H1 (cell line): Measurements from ENCODE around the gene FGF14. TPM values are rescaled to one million over a fixed set of nuclear protein-coding genes. Genes with fewer than 3 reads are reported as not detected.

Source experiments
- EZH2 ChIP-seq: fragments of 200-600 bp; sonication (generic); IDR thresholded peaks from 2 replicates; pipeline ENCODE4 v1.7.1; 2012; ENCODE audit warnings: low read depth, mild to moderate bottlenecking, moderate library complexity, low read length, inconsistent platforms; ENCODE audit not compliant: severe bottlenecking
- KDM4A ChIP-seq: IDR thresholded peaks from one replicate; pipeline ENCODE4 v1.7.1; 2012; ENCODE audit warnings: low read depth, mild to moderate bottlenecking, moderate library complexity, low read length, inconsistent platforms; ENCODE audit not compliant: severe bottlenecking
- NANOG ChIP-seq: IDR thresholded peaks from 2 replicates; pipeline ENCODE4 v1.6.1; 2011; ENCODE audit warnings: low read length, low read depth, mild to moderate bottlenecking, inconsistent platforms; ENCODE audit not compliant: insufficient read depth, poor library complexity, severe bottlenecking
- TAF1 ChIP-seq: IDR thresholded peaks from 2 replicates; pipeline ENCODE4 v1.6.1; 2011; ENCODE audit warnings: mild to moderate bottlenecking, low read depth, low read length
- polyA plus RNA-seq, 7 experiments: library from polyadenylated mRNA; depleted of rRNA in 3 of 7; stranded (reverse) in 5 of 7; unstranded in 2 of 7; fragments of >200 nt in 5 of 7; fragments of 200-250 nt in 2 of 7; gene quantifications; 1 replicate in 5 of 7; 2 replicates in 1 of 7; 4 replicates in 1 of 7; pipeline versions ENCODE4 v1.2.1 to v1.2.3, GENCODE V29; 2011 to 2013; ENCODE audit warnings: missing spikeins in 2 of 7, mixed read lengths in 2 of 7
- total RNA-seq: library from RNA; stranded (reverse); fragmentation: NEBNext Ultra II Directional; extraction: Animal tissue kit (Norgen Biotek cat#: 25700); gene quantifications from 2 replicates; pipeline ENCODE4 v1.2.1, GENCODE V29; 2021
- TF ChIP-seq, protein P1 (sequence below): IDR thresholded peaks from 2 replicates; pipeline ENCODE4 v1.6.1; 2012; ENCODE audit warnings: inconsistent platforms

Gene FGF14
- total and polyA plus RNA-seq, 2 of the 8 experiments (the other 6 are each of a cell fraction or from before 2014, with no cell fraction given): 0.05 to 0.58 TPM

DNA sequence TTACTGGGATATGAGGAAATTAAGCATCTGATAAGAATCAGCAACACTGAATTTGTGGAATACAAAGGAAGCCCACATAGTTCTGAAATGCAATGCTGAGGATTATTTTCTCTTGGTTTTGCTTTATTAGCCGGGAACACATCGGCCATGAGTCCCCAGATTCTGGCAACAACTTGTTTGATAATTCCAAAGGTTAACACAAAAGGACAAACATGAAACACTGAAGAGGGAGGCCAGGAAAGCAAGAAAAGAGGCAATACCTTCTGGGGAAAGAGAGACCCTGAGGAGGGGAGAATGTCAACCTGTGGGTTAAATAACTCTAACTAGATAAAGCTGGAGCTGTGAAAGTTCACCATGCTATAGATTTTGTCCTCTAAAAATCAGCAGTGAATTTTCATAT lies 663.5 kb downstream of the FGF14 start (continued):
- TF ChIP-seq NANOG (no peak), EZH2 (no peak), TAF1 (no peak), KDM4A (no peak)
- TF ChIP-seq, protein P1, sequence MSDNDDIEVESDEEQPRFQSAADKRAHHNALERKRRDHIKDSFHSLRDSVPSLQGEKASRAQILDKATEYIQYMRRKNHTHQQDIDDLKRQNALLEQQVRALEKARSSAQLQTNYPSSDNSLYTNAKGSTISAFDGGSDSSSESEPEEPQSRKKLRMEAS: no peak
